HepG2 (cell line): Measurements from ENCODE around the gene TEX14. TPM values are rescaled to one million over a fixed set of nuclear protein-coding genes. Genes with fewer than 3 reads are reported as not detected.

Experiments used
- AKAP8 ChIP-seq: sonication (generic); formaldehyde crosslinking; IDR thresholded peaks from 2 replicates; pipeline ENCODE4 v1.5.1; 2020; ENCODE audit warnings: mild to moderate bottlenecking, missing genetic modification reagents
- ATF3 ChIP-seq: sonication (generic); formaldehyde crosslinking; IDR thresholded peaks from 2 replicates; pipeline ENCODE4 v1.4.0; 2020; ENCODE audit warnings: missing genetic modification reagents
- ATF7 ChIP-seq, 2 experiments: fragments of 450-650 bp in 1 of 2; sonication (generic) in 1 of 2; formaldehyde crosslinking in 1 of 2; IDR thresholded peaks; 2 replicates each; pipeline versions ENCODE4 v1.4.0 to v1.6.1; 2016 to 2020; ENCODE audit warnings: antibody characterized with exemption in 1 of 2, mild to moderate bottlenecking in 1 of 2, missing genetic modification reagents in 1 of 2
- IRF2 ChIP-seq: IDR thresholded peaks from 2 replicates; pipeline ENCODE4 v1.6.1; 2018; ENCODE audit warnings: missing genetic modification reagents, missing compliant biosample characterization
- KDM4B ChIP-seq: sonication (generic); formaldehyde crosslinking; IDR thresholded peaks from 2 replicates; pipeline ENCODE4 v1.4.0; 2020; ENCODE audit warnings: missing genetic modification reagents
- MNT ChIP-seq: fragments of 450-650 bp; IDR thresholded peaks from 2 replicates; pipeline ENCODE4 v1.6.1; 2016
- NCOA2 ChIP-seq: sonication (generic); formaldehyde crosslinking; IDR thresholded peaks from 2 replicates; pipeline ENCODE4 v1.8.0; 2022; ENCODE audit warnings: inconsistent platforms
- NR2F6 ChIP-seq, 2 experiments: IDR thresholded peaks; 2 replicates each; pipeline ENCODE4 v1.6.1; 2016; ENCODE audit warnings: antibody characterized with exemption in 1 of 2, mild to moderate bottlenecking in 1 of 2
- PHF20 ChIP-seq: sonication (generic); formaldehyde crosslinking; IDR thresholded peaks from 2 replicates; pipeline ENCODE4 v1.5.0; 2020; ENCODE audit warnings: mild to moderate bottlenecking, missing genetic modification reagents
- SAP130 ChIP-seq: IDR thresholded peaks from 2 replicates; pipeline ENCODE4 v1.6.1; 2016; ENCODE audit warnings: low read depth
- SMYD3 ChIP-seq: sonication (generic); formaldehyde crosslinking; IDR thresholded peaks from 2 replicates; pipeline ENCODE4 v1.8.1; 2023; ENCODE audit warnings: mild to moderate bottlenecking, missing genetic modification reagents
- SP1 ChIP-seq, 2 experiments: fragments of 450-650 bp in 1 of 2; sonication (generic) in 1 of 2; formaldehyde crosslinking in 1 of 2; IDR thresholded peaks; 2 replicates each; pipeline versions ENCODE4 v1.4.0 to v1.6.1; 2016 to 2020; ENCODE audit warnings: missing genetic modification reagents in 1 of 2
- SP4 ChIP-seq: sonication (generic); formaldehyde crosslinking; IDR thresholded peaks from 2 replicates; pipeline ENCODE4 v1.8.1; 2023; ENCODE audit warnings: mild to moderate bottlenecking, missing genetic modification reagents
- TBL1XR1 ChIP-seq: fragments of 150-350 bp; IDR thresholded peaks from 2 replicates; pipeline ENCODE4 v1.6.1; 2014; ENCODE audit warnings: borderline replicate concordance, low read length; ENCODE audit not compliant: partially characterized antibody
- TERF1 ChIP-seq: sonication (generic); formaldehyde crosslinking; IDR thresholded peaks from 2 replicates; pipeline ENCODE4 v1.8.0; 2022; ENCODE audit warnings: mild to moderate bottlenecking, missing genetic modification reagents, moderate library complexity
- TGIF2 ChIP-seq: IDR thresholded peaks from 2 replicates; pipeline ENCODE4 v1.6.1; 2016; ENCODE audit warnings: control low read depth, missing compliant biosample characterization
- ZBTB7B ChIP-seq: sonication (generic); formaldehyde crosslinking; IDR thresholded peaks from 2 replicates; pipeline ENCODE4 v1.4.0; 2020; ENCODE audit warnings: missing genetic modification reagents
- ZFAT ChIP-seq: sonication (generic); formaldehyde crosslinking; conservative IDR thresholded peaks from 2 replicates; pipeline ENCODE4 v1.8.1; 2023; ENCODE audit warnings: missing genetic modification reagents, inconsistent platforms
- ZNF136 ChIP-seq: sonication (generic); formaldehyde crosslinking; IDR thresholded peaks from 2 replicates; pipeline ENCODE4 v1.8.1; 2022; ENCODE audit warnings: low read depth, mild to moderate bottlenecking, moderate library complexity, missing genetic modification reagents
- ZNF362 ChIP-seq: sonication (generic); formaldehyde crosslinking; IDR thresholded peaks from 2 replicates; pipeline ENCODE4 v1.4.0; 2020; ENCODE audit warnings: missing genetic modification reagents, mild to moderate bottlenecking, borderline replicate concordance
- ZNF460 ChIP-seq: sonication (generic); formaldehyde crosslinking; IDR thresholded peaks from 2 replicates; pipeline ENCODE4 v1.5.1; 2020; ENCODE audit warnings: missing genetic modification reagents, mild to moderate bottlenecking, borderline replicate concordance
- ZNF501 ChIP-seq: sonication (generic); formaldehyde crosslinking; IDR thresholded peaks from 2 replicates; pipeline ENCODE4 v1.5.1; 2020; ENCODE audit warnings: mild to moderate bottlenecking, moderate library complexity, missing genetic modification reagents
- ZNF552 ChIP-seq: sonication (generic); formaldehyde crosslinking; IDR thresholded peaks from 2 replicates; pipeline ENCODE4 v1.9.0; 2022; ENCODE audit warnings: missing genetic modification reagents, mild to moderate bottlenecking, borderline replicate concordance
- ZNF558 ChIP-seq: sonication (generic); formaldehyde crosslinking; IDR thresholded peaks from 2 replicates; pipeline ENCODE4 v1.9.0; 2022; ENCODE audit warnings: mild to moderate bottlenecking, missing genetic modification reagents, borderline replicate concordance
- ZNF672 ChIP-seq: sonication (generic); formaldehyde crosslinking; IDR thresholded peaks from 2 replicates; pipeline ENCODE4 v1.8.1; 2022; ENCODE audit warnings: missing genetic modification reagents
- ZNF772 ChIP-seq: sonication (generic); formaldehyde crosslinking; IDR thresholded peaks from 2 replicates; pipeline ENCODE4 v1.5.0; 2020; ENCODE audit warnings: mild to moderate bottlenecking, missing genetic modification reagents
- polyA plus RNA-seq, 8 experiments: library from polyadenylated mRNA; depleted of rRNA in 3 of 8; stranded (reverse) in 7 of 8; unstranded in 1 of 8; fragments of >200 nt; fragmentation: Illumina TruSeq in 4 of 8; extraction: Trizol in 4 of 8; gene quantifications; 2 replicates each; pipeline versions ENCODE4 v1.2.1 to v1.2.3, GENCODE V29; 2011 to 2016; ENCODE audit warnings: low read depth in 4 of 8, missing spikeins in 1 of 8, mixed read lengths in 1 of 8; ENCODE audit not compliant: insufficient read depth in 1 of 8
- total RNA-seq, 5 experiments: library from RNA; depleted of rRNA; stranded (reverse); fragments of >200 nt; fragmentation: Illumina TruSeq; extraction: Trizol; gene quantifications; 2 replicates each; pipeline ENCODE4 v1.2.3, GENCODE V29; 2016; ENCODE audit warnings: low read depth in 1 of 5
- TF ChIP-seq, protein P1 (sequence below): sonication (generic); formaldehyde crosslinking; IDR thresholded peaks from 2 replicates; pipeline ENCODE4 v1.8.0; 2022; ENCODE audit warnings: missing genetic modification reagents, low read depth, mild to moderate bottlenecking, borderline replicate concordance

TEX14 gene
- total and polyA plus RNA-seq, 2 of the 13 experiments (the other 11 are each of a cell fraction or from before 2014, with no cell fraction given), result 0.04 to 0.07 TPM

GRCh38 chr17:58679263-58680037 lies 12.4 kb downstream of the TEX14 start (continued):
- TF ChIP-seq TERF1, result no peak
- no peak for TF ChIP-seq ZNF552 (CRISPR knock-in tag)
- 0 out of 2 replicates have a peak, but pooled peaks have one; percentile 5 for TF ChIP-seq MNT
- no peak for TF ChIP-seq ZNF362 (CRISPR knock-in tag)
- TF ChIP-seq NR2F6 (IDR thresholded peaks at IDR 0.05), result peak; percentile 26; the same call in 1 of the 2 replicates
- TF ChIP-seq NR2F6 (CRISPR knock-in tag; IDR thresholded peaks at IDR 0.05), result no peak
- TF ChIP-seq ZFAT (CRISPR knock-in tag), result no peak
- TF ChIP-seq ATF3 (CRISPR knock-in tag), result no peak
- no peak for TF ChIP-seq AKAP8 (CRISPR knock-in tag)
- no peak for TF ChIP-seq ZNF672 (CRISPR knock-in tag)
- TF ChIP-seq NCOA2 (CRISPR knock-in tag), result peak; percentile 35; the same call in 1 of the 2 replicates
- TF ChIP-seq ZNF460 (CRISPR knock-in tag), result no peak
- TF ChIP-seq ZNF501 (CRISPR knock-in tag), result no peak
- TF ChIP-seq IRF2 (CRISPR knock-in tag), result no peak
- TF ChIP-seq, protein P1, sequence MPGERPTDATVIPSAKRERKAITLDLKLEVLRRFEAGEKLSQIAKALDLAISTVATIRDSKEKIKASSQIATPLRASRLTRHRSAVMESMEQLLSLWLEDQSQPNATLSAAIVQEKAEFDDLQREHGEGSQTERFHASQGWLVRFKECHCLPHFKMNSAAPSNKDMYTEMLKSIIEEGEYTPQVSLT, result no peak
- no peak for TF ChIP-seq ZNF772 (CRISPR knock-in tag)
- no peak for TF ChIP-seq SP4 (CRISPR knock-in tag)
- TF ChIP-seq ZNF558 (CRISPR knock-in tag), result no peak
- TF ChIP-seq TBL1XR1, result no peak
- no peak for TF ChIP-seq PHF20 (CRISPR knock-in tag)
- TF ChIP-seq ZNF136 (CRISPR knock-in tag), result no peak
- no peak for TF ChIP-seq ZBTB7B (CRISPR knock-in tag)
- TF ChIP-seq SAP130 (CRISPR knock-in tag), result peak; percentile 15; the same call in 1 of the 2 replicates
- TF ChIP-seq ATF7 (IDR thresholded peaks at IDR 0.05), result no peak
- TF ChIP-seq ATF7 (CRISPR knock-in tag; IDR thresholded peaks at IDR 0.05), result no peak
- TF ChIP-seq TGIF2, result 0 out of 2 replicates have a peak, but pooled peaks have one; percentile 51
- no peak for TF ChIP-seq KDM4B (CRISPR knock-in tag)
- no peak for TF ChIP-seq SP1 (IDR thresholded peaks at IDR 0.05)
- no peak for TF ChIP-seq SP1 (CRISPR knock-in tag; IDR thresholded peaks at IDR 0.05)
- TF ChIP-seq SMYD3, result no peak
